ENCODE data around the gene ABCC8.

The ABCC8 gene

DNA sequence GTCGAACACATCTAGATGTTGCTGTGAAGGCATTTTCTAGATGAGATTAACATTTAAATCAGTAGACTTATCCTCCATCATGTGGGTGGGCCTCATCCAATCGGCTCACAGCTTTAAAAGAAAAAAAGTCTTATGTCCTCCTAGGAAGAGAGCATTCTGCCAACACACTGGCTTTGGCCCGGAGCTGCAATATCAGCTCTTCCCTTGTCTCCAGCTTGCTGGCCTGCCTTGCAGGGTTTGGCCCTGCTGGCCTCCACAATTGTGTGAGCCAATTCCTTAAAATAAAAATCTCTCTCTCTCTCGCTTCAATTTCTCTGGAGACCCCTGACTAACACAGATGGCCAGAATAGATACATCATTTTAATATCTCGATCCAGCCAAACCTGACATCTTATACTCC is 13.1 kb upstream of the ABCC8 start:
- Mint-ChIP-seq H3K4me3 (no peak overlapping the region), H3K27ac (no peak overlapping the region), H3K27me3 (peaks cover 7% of the 10 kb centered on the region), H3K9me3 (no peaks in the 10 kb centered on the region), H3K36me3 (no peaks in the 10 kb centered on the region), H3K4me1 (no peaks in the 10 kb centered on the region)

DNA sequence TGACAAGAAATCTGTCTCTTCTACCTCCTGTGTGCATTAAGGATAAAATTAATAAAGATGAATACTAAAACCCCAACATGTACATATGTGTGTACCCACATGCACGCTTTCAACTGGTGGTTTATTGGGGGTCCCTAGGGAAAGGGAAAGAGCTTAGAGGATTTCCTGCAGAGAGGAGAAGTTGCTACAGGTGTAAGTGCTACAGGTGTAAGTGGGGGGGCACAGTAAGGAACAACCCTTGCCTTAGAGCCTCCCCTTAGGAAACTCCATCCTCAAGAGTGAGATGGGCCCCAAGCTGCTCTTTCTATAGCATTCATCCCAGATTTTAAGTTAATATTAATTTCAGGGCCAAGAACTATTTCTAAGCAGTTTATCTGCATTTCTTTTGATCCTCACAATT is 11.9 kb upstream of the ABCC8 start:
- Mint-ChIP-seq H3K36me3 (no peaks in the 10 kb centered on the region), H3K27ac (no peak overlapping the region), H3K27me3 (peaks cover 7% of the 10 kb centered on the region), H3K9me3 (peaks cover 8% of the 10 kb centered on the region), H3K4me3 (no peak overlapping the region), H3K4me1 (no peaks in the 10 kb centered on the region)

DNA sequence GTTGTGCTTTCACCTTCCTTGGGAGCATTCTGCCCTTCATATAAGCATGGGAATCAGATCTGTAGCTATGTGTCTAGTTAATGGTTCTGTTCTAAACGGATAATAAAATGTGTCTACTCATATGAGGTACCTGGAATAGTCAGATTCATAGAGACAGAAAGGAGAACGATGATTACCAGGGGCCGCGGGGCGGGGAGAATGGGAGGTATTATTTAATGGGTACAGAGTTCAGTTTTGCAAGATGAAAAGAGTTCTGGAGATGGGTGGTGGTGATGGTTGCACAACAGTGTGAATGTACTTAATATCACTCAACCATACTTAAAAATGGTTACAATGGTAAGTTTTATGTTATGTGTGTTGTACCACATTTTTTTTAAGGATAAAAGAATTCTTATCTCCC is 10.0 kb upstream of the ABCC8 start:
- Mint-ChIP-seq H3K4me1 (no peaks in the 10 kb centered on the region), H3K27ac (no peak overlapping the region), H3K27me3 (peaks cover 7% of the 10 kb centered on the region), H3K9me3 (peaks cover 11% of the 10 kb centered on the region), H3K4me3 (no peak overlapping the region), H3K36me3 (no peaks in the 10 kb centered on the region)

DNA sequence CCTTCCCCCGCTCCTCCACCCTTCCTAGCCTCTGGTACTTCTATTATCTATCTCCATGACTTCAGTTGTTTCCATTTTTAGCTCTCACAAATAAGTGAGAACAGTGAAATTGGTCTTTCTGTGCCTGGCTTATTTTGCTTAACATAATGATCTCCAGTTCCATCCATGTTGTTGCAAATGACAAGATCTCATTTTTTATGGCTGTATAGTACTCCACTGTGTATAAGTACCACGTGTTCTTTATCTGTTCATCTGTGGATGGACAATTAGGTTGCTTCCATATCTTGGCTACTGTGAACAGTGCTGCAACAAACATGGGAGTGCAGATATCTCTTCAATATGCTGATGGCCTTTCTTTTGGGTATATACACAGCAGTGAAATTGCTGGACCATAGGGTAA is 6.9 kb upstream of the ABCC8 start:
- no peak overlapping the region for H3K27ac Mint-ChIP-seq
- H3K9me3 Mint-ChIP-seq, result peaks cover 11% of the 10 kb centered on the region
- H3K4me3 Mint-ChIP-seq, result no peak overlapping the region
- no peaks in the 10 kb centered on the region for H3K4me1 Mint-ChIP-seq
- peaks cover 15% of the 10 kb centered on the region for H3K27me3 Mint-ChIP-seq
- H3K36me3 Mint-ChIP-seq, result no peaks in the 10 kb centered on the region

DNA sequence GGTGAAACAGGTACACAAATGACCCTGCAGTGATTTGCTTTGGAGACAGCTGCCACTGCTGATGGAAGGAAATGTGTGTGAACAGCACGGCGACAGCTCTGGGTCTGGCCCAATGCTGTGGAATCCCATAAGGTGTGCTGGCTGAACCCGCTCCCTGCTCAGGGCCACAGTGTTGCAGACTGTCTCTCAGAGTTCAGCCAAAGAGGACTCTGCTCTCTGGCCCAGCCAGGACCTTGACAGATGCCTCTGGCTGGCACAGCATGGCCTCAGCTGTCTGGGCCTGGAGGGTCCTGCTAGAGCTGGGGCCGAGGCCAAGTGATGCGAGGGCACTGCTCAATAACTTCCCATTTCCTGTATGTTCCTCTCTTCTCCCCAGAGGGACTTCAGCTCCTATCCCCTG is 5.3 kb upstream of the ABCC8 start:
- Mint-ChIP-seq H3K4me1 (no peaks in the 10 kb centered on the region), H3K27me3 (peaks cover 16% of the 10 kb centered on the region), H3K4me3 (no peak overlapping the region), H3K36me3 (no peaks in the 10 kb centered on the region), H3K9me3 (peaks cover 11% of the 10 kb centered on the region), H3K27ac (no peak overlapping the region)

DNA sequence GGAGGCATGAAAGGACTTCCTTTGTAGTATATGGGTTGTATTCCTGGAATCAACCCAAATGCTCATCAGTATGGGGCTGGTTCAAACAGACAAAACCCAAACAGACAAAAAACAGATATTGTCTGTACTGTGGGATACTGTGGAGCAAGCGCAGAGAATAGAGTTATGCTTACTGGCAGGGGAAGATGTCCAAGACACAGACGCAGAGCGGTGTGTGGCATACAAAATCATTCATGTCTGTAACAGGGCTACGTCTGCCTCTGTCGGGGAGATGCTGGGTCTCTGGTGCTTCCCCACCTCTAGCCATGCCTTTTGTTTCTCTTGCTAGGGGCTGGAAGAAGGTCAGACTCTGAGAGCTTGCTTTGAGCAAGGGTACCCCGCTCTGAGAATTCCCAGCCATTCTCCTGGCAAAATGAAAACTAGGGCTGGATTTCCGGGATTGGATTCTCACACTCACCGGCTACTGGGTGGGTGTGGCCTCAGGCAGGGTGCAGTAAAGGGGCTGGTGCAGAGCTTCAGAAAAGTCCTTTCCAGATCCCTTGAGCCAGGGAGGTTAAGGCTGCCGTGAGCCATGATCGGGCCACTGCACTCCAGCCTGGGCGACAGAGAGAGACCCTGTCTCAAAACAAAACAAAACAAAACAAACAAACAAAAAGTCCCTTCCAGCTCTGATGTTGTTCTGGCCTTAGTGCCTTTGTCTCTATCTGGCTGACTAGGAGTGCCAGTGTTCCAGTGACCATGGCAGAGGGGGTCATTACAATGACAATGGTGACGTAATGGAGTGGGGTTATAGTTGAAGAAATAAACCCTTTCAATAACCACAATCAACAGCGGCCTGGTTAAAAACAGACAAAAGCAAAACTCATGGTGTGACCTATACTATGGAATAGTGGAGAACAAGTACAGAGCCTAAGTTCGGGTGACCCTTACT is 2.9 kb upstream of the ABCC8 start:
- Mint-ChIP-seq H3K27me3 (peaks cover 20% of the 10 kb centered on the region), H3K4me1 (no peaks in the 10 kb centered on the region), H3K4me3 (no peak overlapping the region), H3K9me3 (peaks cover 11% of the 10 kb centered on the region), H3K27ac (no peak overlapping the region), H3K36me3 (no peaks in the 10 kb centered on the region)

DNA sequence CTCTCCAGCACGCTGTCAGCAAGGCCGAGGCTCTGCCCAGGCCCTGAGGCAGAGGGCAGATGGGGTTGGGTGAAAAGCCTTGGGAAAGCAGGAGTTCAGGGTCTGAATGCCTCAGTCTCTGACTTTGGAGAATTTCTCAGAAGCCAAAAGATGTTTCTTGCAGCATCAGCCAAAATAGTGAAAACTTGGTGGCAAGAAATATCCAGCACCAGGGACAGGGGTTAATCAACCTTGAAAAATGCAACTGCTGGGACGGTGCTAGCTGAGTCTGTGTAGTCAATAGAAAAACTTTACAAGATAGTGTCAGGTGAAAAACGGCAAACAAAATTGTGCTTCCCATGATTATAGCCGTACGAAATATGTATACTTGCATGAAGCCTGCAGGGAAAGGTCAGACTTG is 1.4 kb upstream of the ABCC8 start:
- Mint-ChIP-seq H3K9me3 (no peaks in the 10 kb centered on the region), H3K4me1 (no peaks in the 10 kb centered on the region), H3K27me3 (peaks cover 29% of the 10 kb centered on the region), H3K36me3 (no peaks in the 10 kb centered on the region), H3K27ac (no peak overlapping the region), H3K4me3 (no peak overlapping the region)

DNA sequence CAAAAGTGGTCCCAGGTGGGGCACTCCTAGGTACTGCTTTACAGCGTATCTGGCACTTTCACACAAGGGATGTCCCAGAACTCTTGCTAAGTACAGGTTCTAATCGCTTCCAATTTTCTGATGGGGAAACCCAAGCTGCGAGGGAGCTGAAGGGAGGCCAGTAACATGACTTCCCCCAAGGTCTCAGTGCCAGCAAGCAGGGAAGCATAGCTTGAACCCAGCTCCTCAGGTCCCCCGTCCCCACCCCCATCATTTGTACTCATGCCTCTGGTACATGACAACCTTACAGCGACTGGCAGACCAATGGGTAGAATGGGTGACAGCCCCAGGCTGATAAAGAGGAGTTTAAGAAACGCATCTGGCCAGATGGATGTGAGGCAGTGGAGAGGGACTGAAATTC is 716 bp upstream of the ABCC8 start:
- peaks cover 29% of the 10 kb centered on the region for H3K27me3 Mint-ChIP-seq
- H3K9me3 Mint-ChIP-seq, result no peaks in the 10 kb centered on the region
- no peaks in the 10 kb centered on the region for H3K36me3 Mint-ChIP-seq
- H3K4me1 Mint-ChIP-seq, result no peaks in the 10 kb centered on the region
- no peak overlapping the region for H3K4me3 Mint-ChIP-seq
- no peak overlapping the region for H3K27ac Mint-ChIP-seq

DNA sequence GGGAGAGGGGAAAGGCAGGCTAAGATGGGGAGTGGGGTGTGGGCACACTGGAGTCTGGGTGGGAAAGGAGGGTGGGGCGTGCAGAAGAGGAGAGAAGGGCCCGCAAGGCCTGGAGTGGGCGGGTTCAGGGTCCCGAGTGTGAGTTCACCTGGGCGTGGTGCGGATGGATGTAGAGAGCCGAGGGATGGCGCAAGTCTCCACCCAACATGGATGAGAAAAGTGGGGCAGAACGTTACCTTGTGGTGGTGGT is 364 bp upstream of the ABCC8 start:
- no peak overlapping the region for H3K4me3 Mint-ChIP-seq
- no peaks in the 10 kb centered on the region for H3K4me1 Mint-ChIP-seq
- H3K9me3 Mint-ChIP-seq, result no peaks in the 10 kb centered on the region
- H3K27ac Mint-ChIP-seq, result no peak overlapping the region
- H3K27me3 Mint-ChIP-seq, result peaks cover 29% of the 10 kb centered on the region
- H3K36me3 Mint-ChIP-seq, result no peaks in the 10 kb centered on the region

DNA sequence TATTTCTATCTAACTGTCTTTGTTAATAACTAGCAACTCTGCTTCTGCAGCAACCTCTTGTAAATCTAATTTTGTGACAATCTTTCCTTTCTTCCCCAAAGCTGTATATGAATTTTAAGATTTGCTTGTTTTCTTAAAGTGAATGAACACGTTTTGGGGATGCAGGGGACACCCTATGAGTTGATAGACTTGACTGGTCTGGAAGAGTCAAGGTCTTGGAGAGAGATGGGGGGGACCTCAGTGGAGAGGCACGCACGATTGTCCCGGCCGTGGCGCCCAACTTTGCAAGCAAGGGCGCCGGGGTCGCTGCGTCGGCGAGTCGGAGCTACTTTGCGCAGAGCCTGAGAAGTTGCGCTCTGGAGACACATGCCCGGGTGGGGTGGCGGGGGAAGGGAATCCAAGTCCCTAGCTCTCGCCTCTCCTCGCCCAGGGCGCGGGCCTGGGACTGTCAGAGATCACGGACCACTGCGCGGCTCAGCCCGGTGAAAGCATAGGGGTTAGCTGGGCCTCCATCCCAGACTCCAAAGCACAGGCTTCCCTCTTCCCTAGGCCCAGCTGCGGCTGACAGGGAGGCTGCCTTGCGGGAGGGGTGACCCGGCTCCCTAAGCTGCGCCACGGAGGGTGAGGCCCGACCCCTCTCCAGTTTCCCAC is 854 bp downstream of the ABCC8 start:
- no peaks in the 10 kb centered on the region for H3K4me1 Mint-ChIP-seq
- H3K27ac Mint-ChIP-seq, result no peak overlapping the region
- no peak overlapping the region for H3K4me3 Mint-ChIP-seq
- no peaks in the 10 kb centered on the region for H3K9me3 Mint-ChIP-seq
- H3K36me3 Mint-ChIP-seq, result no peaks in the 10 kb centered on the region
- H3K27me3 Mint-ChIP-seq, result peaks cover 28% of the 10 kb centered on the region

DNA sequence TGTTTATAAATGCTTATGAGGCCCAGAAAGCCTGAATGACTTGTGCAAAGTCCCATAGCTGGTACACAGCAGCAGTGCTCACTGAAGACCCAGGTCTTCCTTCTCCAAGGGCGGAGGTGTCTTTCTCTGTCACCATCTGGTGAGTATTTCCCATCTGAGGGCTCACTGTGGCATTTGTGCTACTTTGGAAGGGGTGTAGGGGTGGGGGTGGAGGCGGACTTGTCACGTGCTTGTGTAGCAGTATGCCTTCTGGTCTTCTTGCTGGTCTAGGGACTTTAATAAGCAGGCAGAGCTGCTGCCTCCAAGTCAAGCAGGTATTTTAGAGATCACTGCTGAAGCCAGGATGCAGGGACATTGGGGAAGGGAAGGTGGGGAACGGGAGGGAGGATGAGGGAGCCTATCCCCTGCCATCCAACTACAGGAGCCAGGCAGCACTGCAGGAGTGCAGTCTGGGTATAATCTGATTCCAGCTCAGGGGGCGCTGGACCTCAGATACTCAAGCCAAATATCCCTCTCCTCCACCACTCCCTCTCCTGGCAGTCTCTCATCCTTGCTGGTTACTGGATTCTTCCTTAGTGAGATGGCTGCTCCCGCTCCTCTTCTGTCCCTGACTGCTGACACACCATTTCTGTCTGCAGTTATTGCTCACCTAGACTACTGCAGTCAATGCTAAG is 3.4 kb downstream of the ABCC8 start:
- Mint-ChIP-seq H3K4me3 (no peak overlapping the region), H3K9me3 (no peaks in the 10 kb centered on the region), H3K27me3 (peaks cover 19% of the 10 kb centered on the region), H3K4me1 (no peaks in the 10 kb centered on the region), H3K36me3 (no peaks in the 10 kb centered on the region), H3K27ac (no peak overlapping the region)

DNA sequence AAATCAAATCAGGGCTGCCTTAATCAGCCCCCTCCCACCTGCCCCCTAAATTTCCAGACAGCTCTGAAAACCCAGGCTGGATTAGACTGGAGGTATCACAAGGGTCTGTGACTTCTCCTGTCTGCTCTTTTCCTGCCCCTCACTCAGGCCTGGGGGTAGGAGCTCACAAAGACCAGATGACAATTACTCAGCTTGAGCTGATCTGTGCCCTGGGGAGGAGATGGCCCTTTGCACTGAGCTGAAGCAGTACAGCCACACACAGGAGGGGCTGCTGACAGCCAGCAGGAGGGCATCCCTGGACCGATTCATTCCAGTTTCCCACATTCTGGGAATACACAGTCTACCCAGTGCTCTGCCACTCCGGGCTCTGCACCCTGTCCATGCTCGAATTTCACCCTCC is 4.2 kb downstream of the ABCC8 start:
- Mint-ChIP-seq H3K4me1 (no peaks in the 10 kb centered on the region), H3K36me3 (no peaks in the 10 kb centered on the region), H3K4me3 (no peak overlapping the region), H3K9me3 (no peaks in the 10 kb centered on the region), H3K27me3 (peaks cover 16% of the 10 kb centered on the region), H3K27ac (no peak overlapping the region)

DNA sequence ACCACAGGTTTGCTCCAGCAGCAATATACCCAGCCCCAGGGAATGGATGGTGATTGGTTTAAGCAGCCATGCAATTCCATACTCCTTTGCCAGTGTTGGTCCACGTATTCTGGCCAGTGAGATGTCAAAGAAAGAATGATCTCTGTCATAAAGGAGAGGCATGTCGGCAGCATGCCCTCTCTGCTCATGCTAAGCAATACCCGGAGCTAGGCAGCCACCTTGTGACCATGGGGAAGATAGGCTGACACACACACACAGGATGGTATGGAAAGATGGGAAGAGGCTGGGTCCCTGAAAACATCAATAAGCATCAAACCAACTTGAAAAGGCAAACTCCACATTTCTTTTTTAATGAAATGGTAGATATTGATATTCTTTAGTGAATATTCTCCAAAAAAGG is 5.1 kb downstream of the ABCC8 start:
- Mint-ChIP-seq H3K36me3 (no peaks in the 10 kb centered on the region), H3K27me3 (peaks cover 15% of the 10 kb centered on the region), H3K4me3 (no peak overlapping the region), H3K4me1 (no peaks in the 10 kb centered on the region), H3K27ac (no peak overlapping the region), H3K9me3 (no peaks in the 10 kb centered on the region)

DNA sequence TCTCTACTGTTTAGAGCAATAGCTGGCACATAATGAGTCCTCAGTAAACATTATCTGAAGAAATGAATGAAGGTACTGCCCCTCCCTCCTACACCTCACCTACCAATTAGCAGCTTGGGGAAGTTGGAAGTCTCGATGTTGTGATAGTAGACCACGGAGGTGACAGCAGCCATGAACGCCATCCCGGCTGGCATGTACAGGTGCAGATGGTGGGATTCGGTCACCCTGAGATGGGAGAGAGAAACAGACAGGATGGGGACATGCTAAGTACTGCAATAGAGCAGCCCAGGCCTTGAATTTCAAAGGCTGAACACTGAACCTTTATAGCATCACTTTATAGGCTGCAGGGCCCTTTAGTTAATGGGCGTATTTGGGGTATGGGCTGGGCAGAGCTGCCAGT is 6.6 kb downstream of the ABCC8 start:
- Mint-ChIP-seq H3K27me3 (peaks cover 12% of the 10 kb centered on the region), H3K4me3 (no peak overlapping the region), H3K4me1 (no peaks in the 10 kb centered on the region), H3K36me3 (no peaks in the 10 kb centered on the region), H3K27ac (no peak overlapping the region), H3K9me3 (no peaks in the 10 kb centered on the region)

DNA sequence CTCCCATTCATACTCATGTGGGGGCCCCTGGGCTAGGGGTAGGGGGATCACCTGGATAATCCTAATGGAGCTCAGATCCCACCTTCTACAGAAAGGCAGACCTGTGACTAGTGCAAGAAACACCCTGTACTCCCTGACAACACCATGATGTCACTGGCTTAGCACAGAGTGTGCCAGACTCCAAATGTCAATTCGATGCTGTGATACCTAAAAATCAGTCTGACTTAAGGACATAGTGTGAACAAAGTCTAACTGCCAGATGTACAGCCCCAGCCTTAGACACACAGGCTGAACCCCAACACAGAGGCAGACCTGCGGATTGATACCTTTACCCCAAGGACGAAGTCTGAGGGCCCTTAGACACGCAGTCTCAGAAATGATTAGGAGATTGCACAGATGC is 8.5 kb downstream of the ABCC8 start:
- no peak overlapping the region for H3K4me3 Mint-ChIP-seq
- no peaks in the 10 kb centered on the region for H3K36me3 Mint-ChIP-seq
- H3K27me3 Mint-ChIP-seq, result no peaks in the 10 kb centered on the region

DNA sequence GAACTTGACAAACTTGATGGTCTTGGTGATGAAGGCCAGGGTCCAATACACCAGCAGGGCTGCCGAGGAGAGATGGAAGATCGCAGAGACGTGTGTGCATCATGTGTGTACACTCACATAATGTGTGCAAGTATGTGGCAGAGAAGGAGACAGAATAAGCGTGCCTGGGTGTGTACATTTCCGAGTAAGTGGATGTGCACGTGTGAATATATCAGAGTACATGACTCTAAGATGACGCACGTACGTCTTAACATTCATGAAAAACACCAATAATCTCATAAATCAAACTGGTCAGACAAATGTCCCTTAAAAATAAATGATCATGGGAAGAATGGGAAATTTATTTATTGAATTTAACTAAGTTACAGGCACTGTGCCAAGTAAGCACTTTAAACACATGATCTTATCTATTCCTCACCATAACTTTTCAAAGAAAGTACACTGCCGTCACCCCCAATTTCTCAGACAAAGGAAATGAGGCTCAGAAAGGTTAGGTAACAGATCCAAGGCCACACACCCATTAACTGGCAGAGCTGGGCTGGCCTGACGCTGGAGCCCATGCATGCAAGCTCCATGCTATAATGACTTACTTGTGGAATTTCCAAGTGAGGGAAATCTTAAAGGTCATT is 13.0 kb downstream of the ABCC8 start:
- Mint-ChIP-seq H3K9me3 (no peaks in the 10 kb centered on the region), H3K36me3 (no peaks in the 10 kb centered on the region), H3K27me3 (no peaks in the 10 kb centered on the region), H3K27ac (no peak overlapping the region), H3K4me1 (no peaks in the 10 kb centered on the region), H3K4me3 (no peak overlapping the region)

More for the DNA sequence above, 8.5 kb downstream of the ABCC8 start:
- Mint-ChIP-seq H3K4me1 (no peaks in the 10 kb centered on the region), H3K27ac (no peak overlapping the region), H3K9me3 (no peaks in the 10 kb centered on the region)
